ENCODE measurements around the gene THRSP.

DNA sequence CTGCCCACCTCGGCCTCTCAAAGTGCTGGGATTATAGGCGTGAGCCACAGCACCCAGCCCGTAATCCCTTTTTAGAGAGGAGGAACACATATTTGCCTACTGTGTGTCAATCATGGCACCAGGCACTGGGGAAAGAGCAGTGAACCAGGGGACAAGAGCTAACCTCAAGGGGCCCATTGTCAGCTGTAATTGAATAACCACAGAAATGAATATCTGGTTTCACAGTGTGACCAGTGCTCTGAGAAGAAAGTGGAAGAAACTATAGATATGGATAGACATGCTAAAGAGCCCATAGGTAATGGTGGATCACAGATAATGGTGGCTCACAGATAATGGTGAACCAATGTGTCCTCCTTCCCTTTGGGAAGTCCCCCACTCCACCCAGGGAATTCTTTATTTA is 32.0 kb upstream of the THRSP start:
- TF ChIP-seq, protein P1, sequence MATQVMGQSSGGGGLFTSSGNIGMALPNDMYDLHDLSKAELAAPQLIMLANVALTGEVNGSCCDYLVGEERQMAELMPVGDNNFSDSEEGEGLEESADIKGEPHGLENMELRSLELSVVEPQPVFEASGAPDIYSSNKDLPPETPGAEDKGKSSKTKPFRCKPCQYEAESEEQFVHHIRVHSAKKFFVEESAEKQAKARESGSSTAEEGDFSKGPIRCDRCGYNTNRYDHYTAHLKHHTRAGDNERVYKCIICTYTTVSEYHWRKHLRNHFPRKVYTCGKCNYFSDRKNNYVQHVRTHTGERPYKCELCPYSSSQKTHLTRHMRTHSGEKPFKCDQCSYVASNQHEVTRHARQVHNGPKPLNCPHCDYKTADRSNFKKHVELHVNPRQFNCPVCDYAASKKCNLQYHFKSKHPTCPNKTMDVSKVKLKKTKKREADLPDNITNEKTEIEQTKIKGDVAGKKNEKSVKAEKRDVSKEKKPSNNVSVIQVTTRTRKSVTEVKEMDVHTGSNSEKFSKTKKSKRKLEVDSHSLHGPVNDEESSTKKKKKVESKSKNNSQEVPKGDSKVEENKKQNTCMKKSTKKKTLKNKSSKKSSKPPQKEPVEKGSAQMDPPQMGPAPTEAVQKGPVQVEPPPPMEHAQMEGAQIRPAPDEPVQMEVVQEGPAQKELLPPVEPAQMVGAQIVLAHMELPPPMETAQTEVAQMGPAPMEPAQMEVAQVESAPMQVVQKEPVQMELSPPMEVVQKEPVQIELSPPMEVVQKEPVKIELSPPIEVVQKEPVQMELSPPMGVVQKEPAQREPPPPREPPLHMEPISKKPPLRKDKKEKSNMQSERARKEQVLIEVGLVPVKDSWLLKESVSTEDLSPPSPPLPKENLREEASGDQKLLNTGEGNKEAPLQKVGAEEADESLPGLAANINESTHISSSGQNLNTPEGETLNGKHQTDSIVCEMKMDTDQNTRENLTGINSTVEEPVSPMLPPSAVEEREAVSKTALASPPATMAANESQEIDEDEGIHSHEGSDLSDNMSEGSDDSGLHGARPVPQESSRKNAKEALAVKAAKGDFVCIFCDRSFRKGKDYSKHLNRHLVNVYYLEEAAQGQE (IDR thresholded peaks at IDR 0.05; ENCODE audit: unreplicated experiment), result no peak
- TF ChIP-seq, protein P2, sequence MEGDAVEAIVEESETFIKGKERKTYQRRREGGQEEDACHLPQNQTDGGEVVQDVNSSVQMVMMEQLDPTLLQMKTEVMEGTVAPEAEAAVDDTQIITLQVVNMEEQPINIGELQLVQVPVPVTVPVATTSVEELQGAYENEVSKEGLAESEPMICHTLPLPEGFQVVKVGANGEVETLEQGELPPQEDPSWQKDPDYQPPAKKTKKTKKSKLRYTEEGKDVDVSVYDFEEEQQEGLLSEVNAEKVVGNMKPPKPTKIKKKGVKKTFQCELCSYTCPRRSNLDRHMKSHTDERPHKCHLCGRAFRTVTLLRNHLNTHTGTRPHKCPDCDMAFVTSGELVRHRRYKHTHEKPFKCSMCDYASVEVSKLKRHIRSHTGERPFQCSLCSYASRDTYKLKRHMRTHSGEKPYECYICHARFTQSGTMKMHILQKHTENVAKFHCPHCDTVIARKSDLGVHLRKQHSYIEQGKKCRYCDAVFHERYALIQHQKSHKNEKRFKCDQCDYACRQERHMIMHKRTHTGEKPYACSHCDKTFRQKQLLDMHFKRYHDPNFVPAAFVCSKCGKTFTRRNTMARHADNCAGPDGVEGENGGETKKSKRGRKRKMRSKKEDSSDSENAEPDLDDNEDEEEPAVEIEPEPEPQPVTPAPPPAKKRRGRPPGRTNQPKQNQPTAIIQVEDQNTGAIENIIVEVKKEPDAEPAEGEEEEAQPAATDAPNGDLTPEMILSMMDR (conservative IDR thresholded peaks at IDR 0.05; ENCODE audit: low read depth in 2 of 2), result no peak
- TF ChIP-seq EZH2phosphoT487 (IDR thresholded peaks at IDR 0.05; ENCODE audit: unreplicated experiment) (no peak), EZH2 (IDR thresholded peaks at IDR 0.05; ENCODE audit: low read depth, unreplicated experiment) (no peak), POLR2AphosphoS5 (IDR thresholded peaks at IDR 0.05; ENCODE audit: low read depth) (no peak), CREB1 (CRISPR knock-in tag; IDR thresholded peaks at IDR 0.05; ENCODE audit: low read depth) (no peak)
